Stimulated activated CD4-positive, alpha-beta T cell treated with anti-CD3 and anti-CD28 coated beads, Interleukin-4, amount 100 ng/mL, for 4 hours (primary cell): ENCODE results near the gene TBC1D12.

ENCODE experiments used
- DNase-seq, 2 experiments: peaks; one replicate each; pipeline ENCODE4 v3.0.0-alpha.2; 2020

The TBC1D12 gene

DNA sequence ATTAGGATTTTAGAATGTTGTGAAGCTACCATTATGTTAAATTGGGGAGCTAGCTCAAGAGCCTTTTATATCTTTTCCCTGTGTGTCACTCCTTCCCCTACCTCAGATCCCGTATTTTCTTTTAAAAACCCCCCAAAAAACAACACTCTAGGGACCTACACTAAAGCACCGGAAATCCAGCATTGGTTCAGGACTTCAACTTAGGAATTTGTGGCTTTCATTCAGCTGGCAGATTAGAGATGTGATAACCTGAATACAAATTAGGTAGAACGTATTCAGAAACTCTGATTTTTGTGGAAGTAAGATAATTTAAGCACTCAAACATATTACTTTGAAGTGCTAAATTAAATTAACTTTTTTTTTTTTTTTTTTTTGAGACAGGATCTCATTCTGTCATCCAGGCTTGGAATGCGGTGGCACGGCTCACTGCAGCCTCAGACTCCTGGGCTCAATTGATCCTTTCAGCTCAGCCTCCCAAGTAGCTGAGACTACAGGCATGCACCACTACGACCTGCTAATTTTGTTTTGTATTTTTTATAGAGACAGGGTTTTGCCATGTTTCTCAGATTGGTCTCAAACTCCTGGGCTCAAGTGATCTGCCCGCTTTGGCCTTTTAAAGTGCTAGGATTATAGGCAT lies 6.8 kb downstream of the TBC1D12 start:
- DNase-seq: no peak

DNA sequence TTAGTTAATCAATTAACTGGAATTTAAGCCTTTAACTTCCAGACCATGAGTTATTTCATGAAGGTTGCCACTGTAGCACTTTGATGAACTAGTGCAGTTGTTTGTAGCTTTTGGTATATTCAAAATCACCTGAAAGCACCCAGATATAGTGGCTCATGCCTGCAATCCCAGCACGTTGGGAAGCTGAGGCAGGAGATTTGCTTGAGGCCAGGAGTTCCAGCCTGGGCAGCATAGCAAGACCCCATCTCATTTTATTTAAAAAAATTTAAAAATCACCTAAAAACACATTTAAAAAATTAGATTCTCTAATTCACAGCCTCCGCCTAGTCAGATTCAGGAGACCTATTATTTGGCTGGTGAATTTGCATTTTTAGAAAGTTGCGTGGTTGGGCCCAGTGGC lies 9.0 kb downstream of the TBC1D12 start:
- no peak for DNase-seq

DNA sequence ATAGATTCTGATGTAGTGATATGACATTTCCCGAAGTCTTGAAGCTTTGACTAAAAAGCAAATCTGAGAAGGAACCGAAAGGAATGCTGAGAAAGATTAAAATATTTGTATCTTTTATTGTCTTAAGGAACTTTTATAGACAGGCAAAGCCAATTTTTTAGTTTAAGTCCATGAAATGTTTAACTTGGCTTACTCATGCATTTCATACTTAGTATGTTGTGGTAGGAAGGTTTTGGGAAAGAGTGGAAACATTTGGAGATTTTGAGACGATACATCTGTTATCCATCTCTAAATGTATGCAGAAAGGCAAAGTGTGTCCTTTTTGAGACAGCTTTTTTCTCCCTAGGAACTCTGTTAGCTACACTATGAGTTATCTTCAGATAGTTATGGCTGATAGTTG lies 10.1 kb downstream of the TBC1D12 start:
- DNase-seq: no peak

DNA sequence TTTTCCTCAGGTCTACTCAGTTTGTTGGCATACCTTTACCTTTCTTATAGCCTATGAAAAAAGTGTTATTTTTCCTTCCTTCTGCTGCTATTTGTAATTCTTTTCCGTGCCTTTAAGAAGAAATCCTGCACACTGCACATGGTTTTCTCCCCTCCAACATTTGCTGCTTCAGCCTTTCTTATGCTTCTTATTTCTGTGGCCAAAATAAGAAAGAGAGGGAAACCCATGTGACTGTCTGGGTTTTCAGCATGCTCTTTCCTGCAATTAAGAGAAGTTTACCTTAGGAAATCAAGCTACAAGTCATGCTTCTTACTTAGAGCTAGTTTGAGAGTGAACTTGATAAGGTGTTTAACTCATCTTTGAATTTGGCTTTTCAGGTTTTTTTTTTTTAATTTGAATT lies 11.0 kb downstream of the TBC1D12 start:
- DNase-seq: no peak

DNA sequence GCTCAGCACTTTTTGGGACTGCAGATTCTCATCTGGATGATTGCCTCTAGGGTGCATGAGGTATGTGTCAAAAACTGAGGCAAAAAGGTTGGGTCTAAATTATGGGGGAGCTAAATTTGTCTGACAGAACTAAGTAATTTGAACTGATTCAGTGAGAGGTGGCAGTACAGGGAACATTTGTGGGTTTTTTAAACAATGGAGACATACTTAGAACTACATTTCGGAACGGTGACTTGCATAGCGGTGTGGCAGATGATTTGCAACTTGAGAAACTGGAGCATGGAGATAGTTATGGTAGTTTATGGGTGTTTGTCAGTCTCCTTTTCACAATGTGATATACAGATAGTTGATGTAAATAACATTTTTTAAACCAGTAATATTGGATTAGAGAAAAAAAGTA lies 14.6 kb downstream of the TBC1D12 start:
- DNase-seq: no peak

DNA sequence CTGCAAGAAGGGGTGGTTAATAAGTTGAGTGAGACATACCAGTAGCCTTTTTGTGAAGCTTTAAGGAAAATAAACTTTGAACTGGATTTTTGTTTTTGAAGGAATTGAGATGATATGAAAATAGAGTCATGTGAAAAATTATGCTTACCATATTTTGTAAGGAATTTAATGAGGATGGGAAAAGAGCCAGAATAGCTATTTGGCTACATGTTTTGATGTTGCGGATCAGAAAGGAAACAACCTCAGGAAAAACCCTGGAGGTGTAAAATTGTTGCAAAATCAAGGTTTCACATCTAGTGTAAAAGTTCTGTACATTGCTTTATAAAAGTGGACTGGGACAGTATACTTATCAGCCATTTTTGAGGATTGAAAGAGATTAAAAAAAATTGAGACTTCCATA lies 15.0 kb downstream of the TBC1D12 start:
- DNase-seq: no peak

DNA sequence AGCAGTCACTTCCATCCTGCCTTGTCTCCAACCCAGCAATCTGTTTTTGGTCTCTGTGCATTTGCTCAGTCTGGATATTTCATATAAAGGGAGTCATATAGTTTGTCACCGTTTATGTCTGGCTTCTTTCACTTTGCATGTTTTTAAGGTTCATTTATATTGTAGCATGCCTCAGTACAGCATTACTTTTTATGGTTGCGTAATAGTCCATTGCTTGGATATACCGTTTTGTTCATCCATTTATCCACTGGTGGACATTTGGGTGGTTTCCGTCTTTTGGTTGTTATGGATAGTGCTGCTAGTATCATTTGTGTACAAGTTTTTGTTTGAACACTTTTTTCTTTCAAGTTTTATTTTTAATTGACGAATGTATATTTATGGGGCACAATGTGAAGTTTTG lies 18.2 kb downstream of the TBC1D12 start:
- no peak for DNase-seq

DNA sequence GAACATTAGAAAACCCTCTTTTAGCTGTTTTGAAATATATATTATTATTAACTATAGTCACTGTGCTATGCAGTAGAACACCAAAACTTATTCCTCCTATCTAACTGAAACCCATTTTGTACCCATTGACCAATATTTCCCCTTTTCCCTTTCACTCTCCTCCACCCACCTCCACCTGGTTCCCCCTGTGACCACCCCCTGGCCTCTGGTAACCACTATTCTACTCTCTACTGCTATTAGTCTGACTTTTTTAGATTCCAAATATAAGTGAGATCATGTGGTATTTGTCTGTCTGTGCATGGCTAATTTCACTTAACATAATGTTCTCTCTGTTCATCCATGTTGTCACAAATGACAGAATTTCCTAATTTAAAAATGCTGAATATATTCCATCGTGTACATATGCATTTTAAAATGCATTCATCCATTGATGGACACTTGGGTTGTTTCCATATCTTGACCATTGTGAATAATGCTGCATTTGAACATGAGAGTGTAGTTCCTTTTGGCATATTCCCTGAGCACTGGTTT lies 18.7 kb downstream of the TBC1D12 start:
- no peak for DNase-seq

DNA sequence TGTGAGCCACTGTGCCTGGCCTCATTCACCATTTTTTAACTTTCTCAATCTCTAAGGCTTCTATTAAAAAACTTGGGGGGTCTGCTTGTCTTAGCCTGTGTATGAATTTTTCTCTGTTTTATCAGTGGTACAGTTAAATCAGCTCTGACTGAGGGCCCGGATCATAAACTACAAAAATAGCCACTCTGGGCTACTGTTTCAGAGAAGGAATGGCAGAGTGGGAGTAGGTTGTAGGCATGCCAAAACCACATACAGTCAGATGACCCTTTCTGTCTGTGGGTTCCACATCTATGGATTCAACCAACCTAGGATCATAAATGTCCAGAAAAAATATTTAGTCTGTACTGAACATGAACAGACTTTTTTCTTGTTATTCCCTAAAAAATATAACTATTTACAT lies 21.3 kb downstream of the TBC1D12 start:
- DNase-seq: no peak

DNA sequence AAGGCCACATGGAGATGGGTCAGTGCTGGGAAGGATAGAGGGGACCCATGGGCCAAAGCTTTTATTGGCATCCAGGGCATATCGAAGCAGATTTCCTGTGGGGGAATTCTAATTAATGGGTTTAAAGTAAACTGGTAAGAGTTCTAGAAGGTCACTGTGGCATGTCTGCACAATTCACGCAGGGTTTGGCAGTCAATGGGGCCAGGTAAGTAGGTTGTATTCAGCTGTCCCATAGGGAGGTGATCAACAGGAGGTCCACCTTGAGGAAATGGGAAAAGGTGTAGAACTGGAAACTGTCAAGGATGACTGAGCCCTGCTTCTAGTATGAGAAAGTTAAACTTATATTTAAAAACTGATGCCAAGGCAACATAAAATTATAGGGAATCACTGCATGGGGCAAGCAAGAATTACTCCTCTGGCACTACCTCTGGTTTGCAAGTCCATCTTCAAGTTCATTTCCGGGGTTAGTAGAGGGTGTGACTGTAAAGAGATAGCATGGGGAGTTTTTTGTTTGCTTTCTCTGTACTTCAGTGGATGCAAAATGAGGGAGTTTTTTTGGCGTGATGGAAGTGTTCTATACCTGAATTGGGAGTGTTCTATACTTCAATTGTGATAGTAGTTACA lies 22.5 kb downstream of the TBC1D12 start:
- DNase-seq: no peak

DNA sequence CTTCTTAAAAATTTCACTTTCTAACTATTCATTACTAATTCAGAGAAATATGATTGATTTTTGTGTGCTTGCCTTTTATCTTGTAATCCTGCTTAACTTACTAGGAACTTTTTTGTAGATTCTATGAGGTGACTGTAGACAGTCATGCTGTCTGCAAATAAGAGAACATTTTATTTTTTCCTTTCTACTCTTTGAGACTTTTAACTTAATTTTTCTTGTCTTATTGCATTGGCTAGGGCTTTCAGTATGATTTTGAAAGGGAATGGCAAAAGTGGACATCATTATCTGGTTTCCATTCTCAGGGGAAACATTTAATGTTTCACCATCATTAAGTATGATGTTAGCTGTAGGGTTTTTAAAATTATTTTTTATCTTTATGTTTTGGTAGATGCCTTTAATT lies 23.6 kb downstream of the TBC1D12 start:
- DNase-seq: no peak

DNA sequence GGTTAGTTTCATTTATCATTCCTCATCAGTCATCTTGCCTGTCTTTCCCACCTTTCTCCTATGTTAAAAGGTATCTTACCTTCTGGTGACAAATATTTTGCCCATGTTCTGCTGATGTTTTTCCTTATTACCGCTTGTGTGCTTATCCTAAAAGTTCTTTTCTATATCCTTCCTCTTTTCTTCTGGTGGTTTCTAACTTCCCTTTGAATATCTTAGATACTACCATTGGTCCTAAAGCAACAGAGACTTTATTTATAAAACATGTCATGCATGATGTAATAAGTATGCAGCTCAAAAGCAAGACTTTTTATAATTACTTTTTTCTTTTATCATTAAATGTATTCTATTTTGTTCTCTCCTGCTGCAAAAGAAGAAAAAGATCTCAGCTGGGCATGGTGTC lies 24.8 kb downstream of the TBC1D12 start:
- no peak for DNase-seq

DNA sequence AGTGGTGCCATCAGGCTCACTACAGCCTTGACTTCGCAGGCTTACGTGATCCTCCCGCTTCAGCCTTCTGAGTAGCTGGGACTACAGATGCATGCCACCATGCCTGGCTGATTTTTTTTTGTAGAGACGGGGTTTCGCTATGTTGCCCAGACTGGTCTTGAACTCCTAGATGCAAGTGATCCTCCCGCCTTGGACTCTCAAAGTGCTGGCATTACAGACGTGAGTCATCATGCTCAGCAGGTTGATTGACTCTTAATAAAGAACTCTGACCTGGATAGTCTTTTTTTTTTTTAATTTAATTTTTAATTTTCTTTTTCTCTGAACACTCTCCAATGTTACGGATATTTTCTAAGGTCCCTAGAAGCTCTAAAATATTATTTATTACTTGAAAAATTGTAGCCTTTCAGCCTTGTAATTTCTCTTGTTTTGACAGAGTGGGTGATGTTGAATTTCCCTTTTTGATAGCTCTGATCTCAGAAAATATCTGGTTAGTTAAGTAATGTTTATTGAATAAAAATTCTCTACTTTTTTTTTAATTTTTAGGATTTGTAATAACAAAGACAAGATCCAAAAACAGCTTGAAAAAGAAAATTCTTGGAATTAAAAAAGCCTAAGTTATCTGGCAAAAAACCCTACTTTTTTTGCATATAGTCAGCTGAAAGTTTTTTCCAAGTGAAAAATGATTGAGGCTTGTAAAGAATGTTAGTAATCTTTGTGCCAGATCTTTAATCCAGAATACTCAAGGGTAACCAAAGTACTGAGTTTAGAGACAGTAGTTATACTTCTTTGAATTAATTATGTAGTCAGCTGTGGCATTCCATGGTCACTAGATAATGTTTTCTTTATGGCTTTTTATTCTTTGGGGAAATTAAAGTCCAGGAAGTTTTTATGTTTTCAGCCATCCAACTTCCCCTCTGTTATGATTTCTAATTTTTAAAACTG lies 26.7 kb downstream of the TBC1D12 start:
- DNase-seq: no peak

DNA sequence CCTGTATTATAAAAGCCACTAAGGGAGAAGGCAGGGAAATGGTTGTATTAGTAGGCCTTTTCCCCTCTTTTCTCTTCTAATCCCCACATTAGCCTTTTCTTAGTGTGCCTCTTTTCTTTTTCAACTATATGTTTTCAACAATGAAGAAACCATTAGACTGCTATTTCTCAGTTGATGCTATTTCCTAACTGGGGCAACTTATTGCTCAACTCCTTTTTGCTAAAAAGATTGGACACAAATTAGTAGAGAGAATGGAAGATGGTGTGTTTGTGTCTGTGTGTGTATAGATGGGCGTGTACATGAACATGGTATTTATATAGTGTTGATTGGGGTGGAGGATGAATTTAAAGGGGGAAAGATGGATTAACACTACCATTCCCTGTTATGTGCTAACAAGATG lies 28.4 kb downstream of the TBC1D12 start:
- no peak for DNase-seq

DNA sequence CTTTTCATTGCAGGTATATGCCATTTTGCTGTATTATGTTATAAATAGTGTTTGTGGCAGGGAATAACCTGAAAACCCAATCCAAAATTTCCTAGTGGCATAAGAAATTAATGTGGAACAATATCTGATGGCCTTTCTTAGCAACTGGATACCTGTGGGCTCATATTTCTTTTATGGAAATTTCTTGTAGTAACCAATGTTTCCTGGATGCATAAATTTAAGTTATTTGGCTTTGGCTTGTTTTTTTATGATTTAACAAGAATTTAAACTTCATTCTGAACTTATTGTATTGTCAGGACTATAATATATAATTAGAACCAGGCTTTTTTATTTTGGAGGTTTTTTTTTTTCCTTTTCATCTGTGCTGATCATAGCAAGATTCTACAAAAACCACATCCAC lies 30.1 kb downstream of the TBC1D12 start:
- no peak for DNase-seq

DNA sequence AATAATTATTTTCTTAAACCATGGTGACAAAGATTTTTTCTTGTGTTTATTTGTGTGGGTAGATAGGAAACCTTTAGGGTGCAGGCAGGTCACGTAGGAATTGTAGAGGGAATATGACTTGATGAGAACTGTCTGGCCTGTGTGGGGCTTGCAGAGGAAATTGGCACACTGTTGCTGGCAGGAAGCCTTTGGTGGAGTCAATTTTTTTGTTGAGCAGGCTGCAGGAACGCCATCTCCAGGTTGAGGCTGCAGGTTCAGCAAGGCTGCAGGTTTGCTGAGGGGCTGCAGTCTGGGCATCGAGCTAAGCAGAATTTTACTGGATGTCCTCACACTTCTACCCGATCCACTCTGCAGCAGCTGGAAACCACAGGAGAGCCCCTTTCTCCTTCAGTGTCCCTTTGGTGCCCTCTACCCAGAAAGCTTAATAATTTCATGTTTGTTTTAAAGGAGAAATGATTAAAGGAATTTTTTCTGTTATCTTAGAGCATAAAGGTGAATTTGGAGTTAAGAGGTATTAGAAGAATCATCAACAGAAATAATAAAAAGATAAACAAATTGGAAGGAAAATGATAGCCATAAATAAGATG lies 37.0 kb downstream of the TBC1D12 start:
- DNase-seq: no peak

DNA sequence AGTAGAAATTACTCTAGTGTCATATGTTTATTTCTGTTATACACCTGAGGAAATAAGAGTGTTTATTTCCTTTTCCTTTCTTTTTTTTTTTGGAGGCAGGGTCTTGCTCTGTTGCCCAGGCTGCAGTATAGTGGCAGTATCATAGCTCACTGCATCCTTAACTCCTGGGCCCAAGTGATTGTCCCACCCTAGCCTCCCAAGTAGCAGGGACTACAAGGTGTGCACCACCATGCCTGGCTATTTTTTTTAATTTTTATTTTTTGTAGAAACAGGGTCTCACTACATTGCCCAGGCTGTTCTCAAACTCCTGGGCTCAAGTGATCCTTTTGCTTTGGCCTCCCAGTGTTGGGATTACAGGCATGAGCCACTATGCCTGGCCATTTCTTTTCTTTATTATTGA lies 37.8 kb downstream of the TBC1D12 start:
- DNase-seq: no peak

DNA sequence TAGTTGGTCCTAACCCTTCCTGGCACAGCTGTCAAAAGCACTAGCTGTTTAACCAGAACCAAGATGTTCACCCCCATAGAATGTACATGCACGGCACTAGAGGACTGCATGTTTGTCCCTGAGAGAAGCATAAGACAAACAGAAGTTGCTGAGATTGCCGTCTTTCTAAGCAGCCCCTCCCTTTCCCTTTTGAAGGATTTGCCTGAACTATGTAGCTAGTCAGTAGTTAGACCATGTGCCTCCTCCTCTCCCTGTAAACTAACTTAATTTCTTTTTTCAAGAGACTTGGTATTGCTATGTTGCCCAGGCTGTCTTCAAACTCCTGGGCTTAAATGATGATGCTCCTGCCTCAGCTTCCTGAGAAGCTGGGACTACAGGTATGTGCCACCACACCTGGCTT lies 40.7 kb downstream of the TBC1D12 start:
- DNase-seq: no peak

DNA sequence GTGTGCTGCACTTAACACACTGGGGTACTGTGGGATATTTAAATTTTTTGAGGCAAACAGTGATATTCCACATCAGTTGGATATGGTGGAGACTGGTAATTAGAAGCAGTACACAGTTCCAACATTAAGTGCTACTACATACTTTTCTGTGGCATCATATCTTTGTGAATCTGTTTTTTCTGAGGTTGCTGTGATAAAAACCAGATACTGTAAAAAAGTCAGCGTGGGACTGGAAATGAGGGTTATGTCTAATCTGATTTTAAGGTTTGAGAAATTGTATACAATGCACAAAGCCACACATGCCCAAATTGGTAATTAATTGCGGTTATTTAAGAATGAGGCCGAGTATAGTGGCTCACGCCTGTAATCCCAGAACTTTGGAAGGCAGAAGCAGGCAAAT lies 41.2 kb downstream of the TBC1D12 start:
- DNase-seq: no peak

DNA sequence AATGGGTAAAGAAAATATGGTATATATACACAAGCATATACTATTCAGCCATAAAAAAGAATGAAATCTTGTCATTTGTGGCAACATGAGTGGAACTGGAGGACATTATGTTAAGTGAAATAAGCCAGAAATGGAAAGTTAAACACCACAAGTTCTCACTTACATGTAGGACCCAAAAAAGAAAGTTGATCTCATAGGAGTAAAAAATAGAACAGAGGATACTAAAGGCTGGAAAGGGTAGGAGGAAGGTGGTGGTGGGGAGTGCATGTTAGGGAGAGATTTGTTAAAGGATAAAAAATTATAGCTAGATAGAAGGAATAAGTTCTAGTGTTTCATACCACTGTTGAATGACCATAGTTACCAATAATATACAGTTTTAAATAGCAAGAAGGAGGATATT lies 48.4 kb downstream of the TBC1D12 start:
- DNase-seq: no peak

DNA sequence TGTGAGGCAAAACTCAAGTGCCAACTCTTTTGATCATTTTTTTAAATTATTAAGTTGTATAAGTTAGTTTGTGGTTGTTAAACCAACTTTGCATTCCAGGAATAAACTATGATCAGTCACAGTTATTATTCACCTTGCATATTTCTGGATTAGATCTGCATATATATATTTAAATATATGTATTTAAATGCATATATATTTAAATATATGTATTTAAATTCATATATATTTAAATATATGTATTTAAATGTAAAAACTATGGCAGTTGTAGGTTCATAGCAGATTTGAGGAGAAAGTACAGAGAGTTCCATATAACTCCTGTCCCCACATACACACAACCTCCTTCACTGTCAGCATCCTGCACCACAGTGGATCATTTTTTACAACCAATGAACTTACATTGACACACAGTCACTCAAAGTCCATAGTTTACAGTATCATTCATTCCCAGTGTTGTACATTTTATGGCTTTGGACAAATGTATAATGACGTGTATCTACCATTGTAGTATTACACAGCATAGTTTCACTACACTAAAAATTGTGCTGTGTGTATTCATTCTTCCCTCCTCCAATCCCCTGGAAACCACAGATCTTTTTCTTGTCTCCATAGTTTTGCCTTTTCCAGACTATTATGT lies 49.7 kb downstream of the TBC1D12 start:
- DNase-seq: no peak

DNA sequence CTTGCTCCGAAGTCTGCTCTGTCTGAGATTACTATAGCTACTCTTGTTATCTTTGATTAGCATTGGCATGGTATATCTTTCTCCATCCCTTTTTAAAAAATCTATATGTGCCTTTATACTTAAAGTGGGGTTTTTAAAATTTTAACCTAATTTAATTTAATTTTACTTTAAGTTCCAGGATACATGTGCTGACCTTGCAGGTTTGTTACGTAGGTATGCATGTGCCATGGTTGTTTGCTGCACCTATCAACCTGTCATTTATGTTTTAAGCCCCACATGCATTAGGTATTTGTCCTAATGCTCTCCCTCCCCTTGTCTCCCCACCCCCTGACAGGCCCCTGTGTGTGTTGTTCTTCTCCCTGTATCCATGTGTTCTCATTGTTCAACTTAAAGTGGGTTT lies 54.6 kb downstream of the TBC1D12 start:
- no peak for DNase-seq

DNA sequence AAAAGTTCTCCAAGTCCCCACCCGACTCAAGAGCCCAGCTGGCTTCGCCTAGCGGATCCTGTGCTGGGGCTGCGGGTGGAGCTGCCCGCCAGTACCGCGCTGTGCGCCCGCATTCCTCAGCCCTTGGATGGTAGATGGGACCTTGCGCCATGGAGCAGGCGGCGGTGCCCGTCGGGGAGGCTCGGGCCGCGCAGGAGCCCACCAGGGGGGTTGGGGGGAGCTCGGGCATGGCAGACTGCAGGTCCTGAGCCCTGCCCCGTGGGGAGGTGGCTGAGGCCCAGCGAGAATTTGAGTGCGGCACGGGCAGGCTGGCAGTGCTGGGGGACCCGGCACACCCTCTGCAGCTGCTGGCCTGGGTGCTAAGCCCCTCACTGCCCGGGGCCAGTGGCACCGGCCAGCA lies 57.0 kb downstream of the TBC1D12 start:
- DNase-seq: no peak
